Keratinocyte (primary cell): Measurements from ENCODE around the gene CRK.
"Not testable (repeated sequence)": the region's sequence is repeated elsewhere in the genome, so short reads cannot be mapped to it uniquely, and the experiment has no call there.

Experiments
- EZH2 ChIP-seq: IDR thresholded peaks from one replicate; pipeline ENCODE4 v1.6.1; 2012; ENCODE audit warnings: inconsistent platforms, mild to moderate bottlenecking, low read length, moderate library complexity
- TF ChIP-seq, protein P1 (sequence below), 3 experiments: IDR thresholded peaks in 1 of 3; conservative IDR thresholded peaks in 1 of 3; optimal IDR thresholded peaks in 1 of 3; 2 replicates in 2 of 3; 3 replicates in 1 of 3; pipeline versions ENCODE3 to v1.5.1; 2011; ENCODE audit warnings: low read length in 3 of 3, mild to moderate bottlenecking in 3 of 3, moderate library complexity in 2 of 3, control low read depth in 1 of 3, inconsistent platforms in 1 of 3; ENCODE audit not compliant: insufficient read depth in 2 of 3; ENCODE audit errors: extremely low read depth in 1 of 3

GRCh38 chr17:1445695-1446094 lies 10.3 kb downstream of the CRK start:
- TF ChIP-seq, protein P1, sequence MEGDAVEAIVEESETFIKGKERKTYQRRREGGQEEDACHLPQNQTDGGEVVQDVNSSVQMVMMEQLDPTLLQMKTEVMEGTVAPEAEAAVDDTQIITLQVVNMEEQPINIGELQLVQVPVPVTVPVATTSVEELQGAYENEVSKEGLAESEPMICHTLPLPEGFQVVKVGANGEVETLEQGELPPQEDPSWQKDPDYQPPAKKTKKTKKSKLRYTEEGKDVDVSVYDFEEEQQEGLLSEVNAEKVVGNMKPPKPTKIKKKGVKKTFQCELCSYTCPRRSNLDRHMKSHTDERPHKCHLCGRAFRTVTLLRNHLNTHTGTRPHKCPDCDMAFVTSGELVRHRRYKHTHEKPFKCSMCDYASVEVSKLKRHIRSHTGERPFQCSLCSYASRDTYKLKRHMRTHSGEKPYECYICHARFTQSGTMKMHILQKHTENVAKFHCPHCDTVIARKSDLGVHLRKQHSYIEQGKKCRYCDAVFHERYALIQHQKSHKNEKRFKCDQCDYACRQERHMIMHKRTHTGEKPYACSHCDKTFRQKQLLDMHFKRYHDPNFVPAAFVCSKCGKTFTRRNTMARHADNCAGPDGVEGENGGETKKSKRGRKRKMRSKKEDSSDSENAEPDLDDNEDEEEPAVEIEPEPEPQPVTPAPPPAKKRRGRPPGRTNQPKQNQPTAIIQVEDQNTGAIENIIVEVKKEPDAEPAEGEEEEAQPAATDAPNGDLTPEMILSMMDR (optimal IDR thresholded peaks at IDR 0.05 in 1 of 3, IDR thresholded peaks at IDR 0.05 in 1 of 3, conservative IDR thresholded peaks at IDR 0.05 in 1 of 3; ENCODE audit: extremely low read depth in 1 of 3, insufficient read depth in 2 of 3, low read length in 3 of 3), result not testable (repeated sequence)
- not testable (repeated sequence) for TF ChIP-seq EZH2
